Esophagus (tissue), 2 donors: Measurements from ENCODE around the gene CCDC158. TPM values are rescaled to one million over a fixed set of nuclear protein-coding genes. Genes with fewer than 3 reads are reported as not detected.
"Not testable (repeated sequence)": the region's sequence is repeated elsewhere in the genome, so short reads cannot be mapped to it uniquely, and the experiment has no call there.

Experiments
- H3K27ac ChIP-seq, 2 donors: one replicate each; pipeline ENCODE4 v1.5.1; 2013; ENCODE audit warnings: low read depth in 2 of 2, mild to moderate bottlenecking in 2 of 2, inconsistent platforms in 1 of 2, low read length in 1 of 2, moderate library complexity in 1 of 2
- H3K27me3 ChIP-seq, 2 donors: one replicate each; pipeline ENCODE4 v1.6.1; 2013; ENCODE audit warnings: low read length in 2 of 2, control low read depth in 1 of 2, mild to moderate bottlenecking in 1 of 2; ENCODE audit not compliant: insufficient read depth in 2 of 2, control insufficient read depth in 1 of 2
- H3K36me3 ChIP-seq, 2 donors: one replicate each; pipeline ENCODE4 v1.6.1; 2013; ENCODE audit warnings: low read length in 1 of 2; ENCODE audit not compliant: control insufficient read depth in 2 of 2, insufficient read depth in 2 of 2
- H3K4me1 ChIP-seq, 2 donors: one replicate each; pipeline ENCODE4 v1.6.1; 2013; ENCODE audit warnings: low read length in 1 of 2; ENCODE audit not compliant: control insufficient read depth in 2 of 2, insufficient read depth in 2 of 2
- H3K4me3 ChIP-seq, 2 donors: one replicate each; pipeline ENCODE4 v1.5.1; 2013; ENCODE audit warnings: low read length in 2 of 2, mild to moderate bottlenecking in 2 of 2, low read depth in 1 of 2, moderate library complexity in 1 of 2
- H3K9me3 ChIP-seq, 2 donors: one replicate each; pipeline ENCODE4 v1.6.1; 2013; ENCODE audit warnings: mild to moderate bottlenecking in 2 of 2, low read depth in 1 of 2, low read length in 1 of 2, moderate library complexity in 1 of 2; ENCODE audit not compliant: control insufficient read depth in 2 of 2, insufficient read depth in 1 of 2
- WGBS, 2 donors: extraction: QIAGEN DNeasy Blood & Tissue Kit; methylation state at CpG; one replicate each; pipeline ENCODE4 v1.1.7; 2013; 5-methylcytosine and 5-hydroxymethylcytosine counted together
- polyA plus RNA-seq, 2 donors: library from polyadenylated mRNA; stranded (reverse); fragments of 200-250 nt; gene quantifications; one replicate each; pipeline ENCODE4 v1.2.3, GENCODE V29; 2013
- donor health status: healthy with polysubstance abuse.
- donor health status: Bipolar disorder and iron deficiency.

CCDC158 gene
- polyA plus RNA-seq, 2 donors = 0.01 to 0.02 TPM

DNA sequence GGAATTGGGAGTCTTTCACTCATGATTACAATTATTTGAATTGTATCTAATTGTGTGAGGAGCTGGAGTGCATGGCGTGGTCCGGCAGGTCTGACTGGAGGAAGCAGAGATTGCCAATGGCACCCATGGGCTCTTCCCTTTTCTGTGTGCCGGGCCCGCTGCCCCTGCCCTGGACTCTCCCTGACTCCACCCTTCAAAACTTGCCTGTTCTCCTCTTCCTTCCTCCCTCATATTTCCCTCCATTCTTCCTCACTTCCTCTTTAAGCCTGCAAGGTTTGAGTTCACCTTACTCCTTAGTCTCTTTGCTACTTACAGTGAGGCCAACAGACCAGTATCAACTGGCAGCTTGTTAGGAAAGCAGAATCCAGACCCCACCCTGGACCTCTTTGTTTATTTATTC is 120.9 kb downstream of the CCDC158 start:
- H3K4me1 ChIP-seq = no peaks in the 10 kb centered on the region
- H3K4me3 ChIP-seq = no peak overlapping the region
- 73 to 78% methylated on average over 2 to 4 of the region's 4 CpGs for WGBS, 2 donors
- H3K27ac ChIP-seq = no peak overlapping the region
- H3K27me3 ChIP-seq = no peaks in the 10 kb centered on the region
- H3K36me3 ChIP-seq = no peaks in the 10 kb centered on the region
- H3K9me3 ChIP-seq = no peaks in the 10 kb centered on the region

DNA sequence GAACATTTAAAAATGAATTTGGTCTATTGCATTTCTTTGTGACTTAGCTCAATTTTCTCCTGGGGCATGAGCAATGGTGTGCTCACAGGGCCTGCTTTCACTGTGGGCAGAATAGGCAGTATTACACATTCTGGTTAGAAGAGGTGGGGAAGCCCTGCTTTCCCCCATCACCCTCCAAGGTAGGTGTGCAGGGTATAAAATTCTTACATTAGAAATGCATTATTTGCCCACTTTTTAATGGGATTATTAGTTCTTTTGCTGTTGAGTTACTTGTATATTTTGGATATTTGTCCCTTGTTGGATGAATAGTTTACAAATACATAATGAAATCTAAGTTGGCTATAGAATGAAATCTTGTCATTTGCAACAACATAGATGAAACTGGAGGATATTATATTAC is 122.7 kb downstream of the CCDC158 start:
- no peak overlapping the region for H3K27ac ChIP-seq
- no peak overlapping the region for H3K4me3 ChIP-seq

DNA sequence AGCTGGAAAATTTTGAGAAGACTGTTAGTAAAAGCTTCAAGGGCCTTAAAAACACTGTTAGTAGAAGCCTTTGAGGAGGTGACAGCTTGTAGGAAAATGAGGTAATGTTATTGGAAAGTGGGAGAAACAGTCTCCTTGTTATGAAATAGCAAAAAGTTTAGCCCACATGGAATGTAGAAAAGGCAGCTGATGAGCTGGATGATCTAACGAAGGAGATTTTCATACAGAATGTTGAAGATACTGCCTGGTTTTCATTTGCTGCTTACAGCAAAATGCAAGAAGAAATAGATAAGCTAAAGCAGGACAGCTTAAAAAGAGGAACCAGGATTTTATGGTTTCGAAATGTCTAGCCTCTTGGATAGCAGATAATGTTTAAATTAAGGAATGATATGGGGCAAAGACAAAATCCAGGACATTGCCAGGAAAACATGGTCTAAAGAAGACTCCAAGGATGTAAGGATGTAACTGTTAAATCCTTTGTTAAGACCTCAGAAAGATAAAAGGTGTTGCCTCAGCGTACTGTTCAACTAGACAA is 124.6 kb downstream of the CCDC158 start:
- no peaks in the 10 kb centered on the region for H3K27me3 ChIP-seq
- WGBS, 2 donors = 77 to 87% methylated on average over 3 of the region's 3 CpGs
- no peak overlapping the region for H3K27ac ChIP-seq
- no peak overlapping the region for H3K4me3 ChIP-seq
- H3K4me1 ChIP-seq = no peaks in the 10 kb centered on the region
- H3K9me3 ChIP-seq = no peaks in the 10 kb centered on the region
- H3K36me3 ChIP-seq = no peaks in the 10 kb centered on the region

More for the DNA sequence above, 122.7 kb downstream of the CCDC158 start:
- H3K9me3 ChIP-seq = no peaks in the 10 kb centered on the region
- no peaks in the 10 kb centered on the region for H3K4me1 ChIP-seq
- H3K27me3 ChIP-seq = no peaks in the 10 kb centered on the region
- H3K36me3 ChIP-seq = no peaks in the 10 kb centered on the region

DNA sequence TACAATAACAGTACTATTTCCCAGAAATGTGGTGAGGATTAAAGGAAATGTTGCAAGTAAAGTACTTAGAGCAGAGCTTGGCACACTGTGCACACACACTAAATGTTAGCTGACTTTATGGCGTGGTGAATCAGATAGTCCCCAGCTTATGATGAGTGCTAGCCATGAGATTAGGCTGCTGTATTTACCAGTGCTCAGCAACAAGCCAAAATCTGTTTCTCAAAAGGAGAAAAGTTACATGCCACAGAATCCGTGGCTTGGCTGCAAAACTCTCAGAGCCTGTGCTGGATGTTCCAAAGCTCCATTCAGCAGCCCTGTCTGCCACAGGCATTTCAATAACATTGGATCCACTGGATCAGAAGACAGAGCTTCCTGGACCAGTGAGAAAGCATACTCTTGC is 127.2 kb downstream of the CCDC158 start:
- Histone ChIP-seq H3K4me1 (no peaks in the 10 kb centered on the region), H3K27me3 (no peaks in the 10 kb centered on the region), H3K36me3 (no peaks in the 10 kb centered on the region), H3K9me3 (no peaks in the 10 kb centered on the region), H3K4me3 (no peak overlapping the region), H3K27ac (no peak overlapping the region)
- 48 to 65% methylated on average over 2 of the region's 2 CpGs for WGBS, 2 donors

DNA sequence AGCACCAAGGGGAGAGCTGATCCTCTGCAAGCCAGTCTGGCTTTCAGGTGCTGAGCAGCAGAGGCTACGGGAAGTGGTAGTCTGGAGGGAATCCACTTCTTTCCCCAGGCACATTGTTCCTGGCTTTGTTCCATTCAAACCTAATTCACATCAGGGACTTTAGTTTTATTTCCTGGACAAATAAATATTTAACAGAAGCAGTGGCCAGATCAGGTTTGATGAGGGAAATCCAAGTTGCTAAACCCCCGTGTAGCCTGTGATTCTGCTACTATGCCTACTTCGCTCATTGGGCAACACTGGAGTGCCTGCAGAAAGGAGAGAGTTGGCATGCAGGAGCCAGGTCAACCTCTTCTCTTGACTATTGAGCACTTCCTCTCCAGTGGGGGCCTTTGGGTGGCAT is 128.2 kb downstream of the CCDC158 start:
- Histone ChIP-seq H3K4me3 (no peak overlapping the region), H3K9me3 (no peaks in the 10 kb centered on the region), H3K36me3 (no peaks in the 10 kb centered on the region), H3K4me1 (no peaks in the 10 kb centered on the region), H3K27ac (no peak overlapping the region), H3K27me3 (no peaks in the 10 kb centered on the region)
- WGBS, 2 donors = 77 to 79% methylated on average over 3 of the region's 3 CpGs

DNA sequence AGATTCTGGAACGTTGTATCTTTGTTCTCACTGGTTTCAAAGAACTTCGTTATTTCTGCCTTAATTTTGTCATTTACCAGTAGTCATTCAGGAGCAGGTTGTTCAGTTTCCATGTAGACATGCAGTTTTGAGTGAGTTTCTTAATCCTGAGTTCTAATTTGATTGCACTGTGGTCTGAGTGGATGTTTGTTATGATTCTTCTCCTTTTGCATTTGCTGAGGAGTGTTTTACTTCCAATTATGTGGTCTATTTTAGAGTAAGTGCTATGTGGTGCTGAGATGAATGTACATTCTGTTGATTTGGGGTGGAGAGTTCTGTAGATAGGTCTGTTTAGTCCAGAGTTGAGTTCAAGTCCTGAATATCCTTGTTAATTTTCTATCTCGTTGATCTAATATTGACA is 133.1 kb downstream of the CCDC158 start:
- not testable (repeated sequence) for H3K27me3 ChIP-seq, H3K4me1 ChIP-seq, H3K36me3 ChIP-seq, H3K4me3 ChIP-seq, H3K9me3 ChIP-seq, H3K27ac ChIP-seq
- 83 to 85% methylated on average over 3 of the region's 3 CpGs for WGBS, 2 donors

DNA sequence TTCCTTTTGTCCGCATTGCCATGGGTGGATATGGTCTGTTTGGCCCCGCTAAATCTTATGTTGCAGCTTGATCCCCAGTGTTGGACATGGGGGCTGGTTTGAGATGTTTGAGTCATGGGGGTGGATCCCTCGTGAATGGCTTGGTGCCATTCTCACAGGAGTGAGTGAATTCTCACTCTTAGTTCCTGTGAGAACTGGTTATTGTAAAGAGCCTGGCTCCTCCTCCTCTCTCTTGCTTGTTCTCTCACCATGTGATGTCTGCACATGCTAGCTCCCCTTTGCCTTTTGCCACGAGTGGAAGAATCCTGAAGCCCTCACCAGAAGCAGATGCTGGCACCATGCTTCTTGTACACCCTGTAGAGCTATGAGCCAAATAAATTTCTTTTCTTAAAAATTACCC is 137.0 kb downstream of the CCDC158 start:
- Histone ChIP-seq H3K27me3 (no peaks in the 10 kb centered on the region), H3K36me3 (no peaks in the 10 kb centered on the region), H3K4me3 (no peak overlapping the region), H3K27ac (no peak overlapping the region), H3K4me1 (no peaks in the 10 kb centered on the region), H3K9me3 (no peaks in the 10 kb centered on the region)
- 75 to 76% methylated on average over 4 of the region's 4 CpGs for WGBS, 2 donors

DNA sequence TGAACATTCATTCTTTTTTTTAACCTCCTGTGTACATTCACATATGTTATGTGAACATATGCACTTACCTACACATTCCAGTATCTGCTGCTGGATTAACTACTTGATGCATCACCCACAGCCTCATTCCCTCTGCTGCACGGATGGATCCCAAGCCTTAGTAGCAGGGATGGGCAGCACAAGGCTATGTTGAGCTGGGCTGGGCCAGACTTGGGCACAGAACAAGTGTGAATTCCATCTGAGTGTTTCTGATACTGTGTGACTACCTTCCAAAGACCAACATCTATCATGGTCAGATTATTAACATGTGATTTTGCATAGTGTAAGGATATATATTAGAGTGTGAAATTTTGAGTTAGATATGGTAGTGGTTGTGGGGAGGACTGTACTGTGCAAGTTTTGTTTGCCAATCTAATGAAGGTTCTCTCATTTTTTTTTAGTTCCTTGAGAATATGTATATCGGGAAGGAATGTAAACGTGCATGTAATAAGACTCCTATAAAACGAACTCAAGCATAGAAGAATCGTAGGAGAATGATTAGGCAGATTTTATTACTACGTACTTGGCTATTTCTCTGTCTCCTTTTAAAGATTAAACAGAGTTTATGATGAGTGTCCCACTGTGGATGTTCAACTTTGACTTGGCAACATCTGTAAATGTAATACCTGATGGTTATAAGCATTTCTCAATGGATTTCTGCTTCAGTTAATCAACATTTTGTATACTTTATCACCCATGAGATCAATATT is 137.8 kb downstream of the CCDC158 start:
- no peaks in the 10 kb centered on the region for H3K9me3 ChIP-seq
- no peaks in the 10 kb centered on the region for H3K4me1 ChIP-seq
- H3K27ac ChIP-seq = no peak overlapping the region
- WGBS, 2 donors = 81 to 85% methylated on average over 6 of the region's 6 CpGs
- H3K36me3 ChIP-seq = no peaks in the 10 kb centered on the region
- no peaks in the 10 kb centered on the region for H3K27me3 ChIP-seq
- H3K4me3 ChIP-seq = no peak overlapping the region

DNA sequence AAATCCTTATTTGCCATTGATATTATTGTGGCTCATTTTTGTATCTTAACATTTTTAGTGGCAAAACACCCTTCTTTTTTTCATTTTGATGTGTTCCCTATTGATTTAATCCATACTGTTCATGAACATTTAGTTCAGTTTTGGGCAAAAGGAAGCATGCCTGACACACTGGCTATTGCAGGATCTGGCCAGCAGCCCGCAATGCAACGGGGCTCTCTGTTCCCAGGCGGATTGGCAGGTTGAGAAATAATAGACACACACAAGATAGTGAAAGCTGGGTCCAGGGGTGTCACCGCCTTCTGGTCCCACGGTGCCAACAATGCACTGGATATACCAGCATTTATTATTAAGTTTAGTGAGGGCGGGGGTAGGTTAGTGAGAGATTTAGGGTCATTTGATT is 139.3 kb downstream of the CCDC158 start:
- not testable (repeated sequence) for H3K36me3 ChIP-seq, H3K9me3 ChIP-seq, H3K27me3 ChIP-seq, H3K27ac ChIP-seq, H3K4me1 ChIP-seq, H3K4me3 ChIP-seq
- WGBS, 2 donors = 56 to 68% methylated on average over 6 of the region's 6 CpGs
